ENCODE measurements around the gene VWA8. TPM values are rescaled to one million over a fixed set of nuclear protein-coding genes. Genes with fewer than 3 reads are reported as not detected.
"Not testable (repeated sequence)": the region's sequence is repeated elsewhere in the genome, so short reads cannot be mapped to it uniquely, and the experiment has no call there.

VWA8 gene
- total and polyA plus RNA-seq, 7 donors: 3.0 to 37.5 (median 24.7) TPM

GRCh38 chr13:41909506-41909905 is 51.4 kb downstream of the VWA8 start:
- H3K36me3 ChIP-seq: peaks cover 0 to 35% (median 0%) of the 10 kb centered on the region in 4 donors
- H3K27ac ChIP-seq: no peak overlapping the region
- H3K4me3 ChIP-seq: no peak overlapping the region
- H3K9me3 ChIP-seq: no peaks in the 10 kb centered on the region
- DNase-seq: no peak
- no peaks in the 10 kb centered on the region for H3K27me3 ChIP-seq
- intact Hi-C loops (cut with DNase I): no loop called here
- 92 to 96% methylated on average over 2 of the region's 2 CpGs for WGBS, 2 donors
- peaks cover 0 to 7% (median 0%) of the 10 kb centered on the region in 4 donors for H3K4me1 ChIP-seq
- TF ChIP-seq POLR2A (IDR thresholded peaks at IDR 0.05) (no peak), EP300 (IDR thresholded peaks at IDR 0.05) (no peak), POLR2AphosphoS5 (IDR thresholded peaks at IDR 0.05) (no peak), CTCF (IDR thresholded peaks at IDR 0.05) (no peak)

GRCh38 chr13:41905600-41906254 is 55.2 kb downstream of the VWA8 start:
- TF ChIP-seq CTCF (IDR thresholded peaks at IDR 0.05) (peak in 3 of 4 experiments; percentile 12 to 39 (median 32)), POLR2AphosphoS5 (IDR thresholded peaks at IDR 0.05) (no peak)
- Histone ChIP-seq H3K4me1 (no peaks in the 10 kb centered on the region), H3K36me3 (peaks cover 0 to 41% (median 0%) of the 10 kb centered on the region in 4 donors), H3K27ac (no peak overlapping the region), H3K27me3 (no peaks in the 10 kb centered on the region), H3K9me3 (no peaks in the 10 kb centered on the region), H3K4me3 (no peak overlapping the region)
- DNase-seq: no peak
- intact Hi-C loops (cut with DNase I): no loop called here
- 50 to 61% methylated on average over 2 of the region's 2 CpGs for WGBS, 2 donors

- TF ChIP-seq POLR2A (IDR thresholded peaks at IDR 0.05) (no peak), CTCF (IDR thresholded peaks at IDR 0.05) (no peak), EP300 (IDR thresholded peaks at IDR 0.05) (no peak), POLR2AphosphoS5 (IDR thresholded peaks at IDR 0.05) (no peak)
- intact Hi-C loops (cut with DNase I): no loop called here
- H3K36me3 ChIP-seq: peaks cover 0 to 6% (median 0%) of the 10 kb centered on the region in 4 donors
These were observed 60.0 kb downstream of the VWA8 start for GRCh38 chr13:41900918-41901317.

GRCh38 chr13:41898411-41898810 is 62.5 kb downstream of the VWA8 start:
- intact Hi-C loops (cut with DNase I); H3K4me1 ChIP-seq; H3K4me3 ChIP-seq; H3K36me3 ChIP-seq; H3K27ac ChIP-seq; H3K27me3 ChIP-seq; H3K9me3 ChIP-seq; DNase-seq: not testable (repeated sequence)
- 97% methylated on average over 15 to 17 of the region's 24 CpGs for WGBS, 2 donors

More at GRCh38 chr13:41900918-41901317, 60.0 kb downstream of the VWA8 start:
- H3K4me1 ChIP-seq: no peaks in the 10 kb centered on the region
- H3K27ac ChIP-seq: no peak overlapping the region
- H3K9me3 ChIP-seq: no peaks in the 10 kb centered on the region
- H3K4me3 ChIP-seq: no peak overlapping the region
- H3K27me3 ChIP-seq: no peaks in the 10 kb centered on the region
- no peak for DNase-seq

GRCh38 chr13:41897126-41897525 is 63.8 kb downstream of the VWA8 start:
- Histone ChIP-seq H3K4me3 (no peak overlapping the region), H3K36me3 (no peaks in the 10 kb centered on the region), H3K9me3 (no peaks in the 10 kb centered on the region), H3K4me1 (no peaks in the 10 kb centered on the region), H3K27me3 (no peaks in the 10 kb centered on the region), H3K27ac (no peak overlapping the region)
- no peak for DNase-seq
- TF ChIP-seq CTCF (IDR thresholded peaks at IDR 0.05) (no peak), EP300 (IDR thresholded peaks at IDR 0.05) (no peak), POLR2A (IDR thresholded peaks at IDR 0.05) (no peak), POLR2AphosphoS5 (IDR thresholded peaks at IDR 0.05) (no peak)
- 97 to 98% methylated on average over 2 of the region's 2 CpGs for WGBS, 2 donors
- intact Hi-C loops (cut with DNase I): no loop called here
